ENCODE results near the gene VSTM2L. TPM values are rescaled to one million over a fixed set of nuclear protein-coding genes. Genes with fewer than 3 reads are reported as not detected.

The VSTM2L gene
- total and polyA plus RNA-seq, 2 of the 4 experiments (the other 2 are of a cell fraction) = 0.18 to 0.19 TPM

- H2AFZ ChIP-seq (replicated peaks; ENCODE audit: low read length, poor library complexity) = no peak overlapping the region
- H2BK15ac ChIP-seq (ENCODE audit: low read depth, low read length) = no peak overlapping the region
- no peaks in the 10 kb centered on the region for H3K79me1 ChIP-seq (ENCODE audit: low read depth in 1 of 2, low read length in 2 of 2)
- ChIA-PET CTCF (no interaction called here), POLR2A (ENCODE audit: unreplicated experiment) (no interaction called here)
- ATAC-seq (ENCODE audit: low read depth) = no peak
- no peak overlapping the region for H2AK9ac ChIP-seq (replicated peaks; ENCODE audit: low read depth, low read length, poor library complexity)
- no peaks in the 10 kb centered on the region for H4K20me1 ChIP-seq (ENCODE audit: insufficient read depth, low read length)
- no peak overlapping the region for H2BK20ac ChIP-seq (ENCODE audit: low read depth, low read length)
- no peaks in the 10 kb centered on the region; the same call in 1 of the 2 replicates for H3K4me1 ChIP-seq (ENCODE audit: control insufficient read depth, insufficient read depth, low read length)
- H2AK5ac ChIP-seq (ENCODE audit: low read depth, low read length) = no peak overlapping the region
- DNase-seq = no peak
- H3K9me1 ChIP-seq (ENCODE audit: insufficient read depth, low read length) = peaks cover 5% of the 10 kb centered on the region; the same call in 1 of the 2 replicates
- peaks cover 19% of the 10 kb centered on the region for H3K36me3 ChIP-seq (ENCODE audit: control insufficient read depth, insufficient read depth, low read length)
- in situ Hi-C loops (cut with MboI; ENCODE audit: low sequenced_read_pairs) (no loop called here), intact Hi-C loops (cut with micrococcal nuclease) (no loop called here), dilution Hi-C loops (cut with HindIII; ENCODE audit: low sequenced_read_pairs, unreplicated experiment) (no loop called here)
- no peak overlapping the region for H3K4me2 ChIP-seq (ENCODE audit: low read depth, low read length)
- WGBS, 2 experiments (ENCODE audit: extremely low coverage in 2 of 2, insufficient read length in 1 of 2) = 92% methylated on average over 4 of the region's 5 CpGs; no CpG with 5 or more reads in 1 of the 2 experiments
- H3K9ac ChIP-seq (ENCODE audit: low read depth, low read length) = no peak overlapping the region
- H4K91ac ChIP-seq (ENCODE audit: insufficient read depth, low read depth, low read length) = no peak overlapping the region
- TF ChIP-seq, protein P1, sequence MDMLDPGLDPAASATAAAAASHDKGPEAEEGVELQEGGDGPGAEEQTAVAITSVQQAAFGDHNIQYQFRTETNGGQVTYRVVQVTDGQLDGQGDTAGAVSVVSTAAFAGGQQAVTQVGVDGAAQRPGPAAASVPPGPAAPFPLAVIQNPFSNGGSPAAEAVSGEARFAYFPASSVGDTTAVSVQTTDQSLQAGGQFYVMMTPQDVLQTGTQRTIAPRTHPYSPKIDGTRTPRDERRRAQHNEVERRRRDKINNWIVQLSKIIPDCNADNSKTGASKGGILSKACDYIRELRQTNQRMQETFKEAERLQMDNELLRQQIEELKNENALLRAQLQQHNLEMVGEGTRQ (IDR thresholded peaks at IDR 0.05; ENCODE audit: low read depth, low read length) = no peak
- TF ChIP-seq MXI1 (IDR thresholded peaks at IDR 0.05; ENCODE audit: borderline replicate concordance, low read depth, low read length) (no peak), RAD21 (IDR thresholded peaks at IDR 0.05; ENCODE audit: low read length) (no peak), POLR2A (IDR thresholded peaks at IDR 0.05; ENCODE audit: low read depth, low read length) (no peak), MAZ (IDR thresholded peaks at IDR 0.05; ENCODE audit: borderline replicate concordance, low read depth, low read length) (no peak), CHD1 (IDR thresholded peaks at IDR 0.05; ENCODE audit: low read depth, low read length) (no peak), MAFK (IDR thresholded peaks at IDR 0.05; ENCODE audit: low read depth, low read length) (no peak), CEBPB (IDR thresholded peaks at IDR 0.05; ENCODE audit: low read depth, low read length) (no peak), SMC3 (IDR thresholded peaks at IDR 0.05; ENCODE audit: low read depth, low read length) (no peak), RCOR1 (IDR thresholded peaks at IDR 0.05; ENCODE audit: insufficient replicate concordance, low read length) (no peak), NFE2L2 (IDR thresholded peaks at IDR 0.05; ENCODE audit: low read depth, low read length) (no peak), RFX5 (IDR thresholded peaks at IDR 0.05; ENCODE audit: low read depth, low read length) (no peak), CTCF (conservative IDR thresholded peaks at IDR 0.05; ENCODE audit: low read depth, low read length) (no peak), BHLHE40 (IDR thresholded peaks at IDR 0.05; ENCODE audit: low read depth, low read length) (no peak), FOS (IDR thresholded peaks at IDR 0.05; ENCODE audit: low read depth, low read length) (no peak)
- TF ChIP-seq, protein P2, sequence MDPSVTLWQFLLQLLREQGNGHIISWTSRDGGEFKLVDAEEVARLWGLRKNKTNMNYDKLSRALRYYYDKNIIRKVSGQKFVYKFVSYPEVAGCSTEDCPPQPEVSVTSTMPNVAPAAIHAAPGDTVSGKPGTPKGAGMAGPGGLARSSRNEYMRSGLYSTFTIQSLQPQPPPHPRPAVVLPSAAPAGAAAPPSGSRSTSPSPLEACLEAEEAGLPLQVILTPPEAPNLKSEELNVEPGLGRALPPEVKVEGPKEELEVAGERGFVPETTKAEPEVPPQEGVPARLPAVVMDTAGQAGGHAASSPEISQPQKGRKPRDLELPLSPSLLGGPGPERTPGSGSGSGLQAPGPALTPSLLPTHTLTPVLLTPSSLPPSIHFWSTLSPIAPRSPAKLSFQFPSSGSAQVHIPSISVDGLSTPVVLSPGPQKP (IDR thresholded peaks at IDR 0.05; ENCODE audit: borderline replicate concordance, low read depth, low read length) = no peak
- H3K23ac ChIP-seq (ENCODE audit: low read depth, low read length) = no peak overlapping the region
- no peak overlapping the region for H4K8ac ChIP-seq (ENCODE audit: low read depth in 2 of 2, low read length in 2 of 2)
- no peak overlapping the region for H3K4me3 ChIP-seq (ENCODE audit: insufficient read depth, low read depth, low read length)
- H3K56ac ChIP-seq (ENCODE audit: extremely low read depth, insufficient read depth, low read length) = no peak overlapping the region
- no TSS peak for BruUV-seq (replicated peaks)
- H3K27ac ChIP-seq (ENCODE audit: insufficient read depth, low read length) = no peak overlapping the region
- no peak overlapping the region for H4K5ac ChIP-seq (ENCODE audit: low read depth, low read length)
- H3K27me3 ChIP-seq (ENCODE audit: control insufficient read depth, insufficient read depth, low read length) = no peaks in the 10 kb centered on the region
- H2BK5ac ChIP-seq (ENCODE audit: low read depth, low read length, poor library complexity, severe bottlenecking) = no peak overlapping the region
- no peak overlapping the region for H3K14ac ChIP-seq (replicated peaks; ENCODE audit: low read depth, low read length)
- H2BK120ac ChIP-seq (ENCODE audit: low read depth, low read length) = no peak overlapping the region
- H3K4ac ChIP-seq (ENCODE audit: low read depth, low read length) = no peak overlapping the region
- no peak overlapping the region for H3K18ac ChIP-seq (ENCODE audit: low read depth, low read length)
- H3K9me3 ChIP-seq (ENCODE audit: control insufficient read depth, insufficient read depth, low read length) = no peaks in the 10 kb centered on the region
Observed at GRCh38 chr20:37863289-37863688, 39.6 kb upstream of the VSTM2L start.
